ENCODE measurements around the gene PPRC1.

The PPRC1 gene

DNA sequence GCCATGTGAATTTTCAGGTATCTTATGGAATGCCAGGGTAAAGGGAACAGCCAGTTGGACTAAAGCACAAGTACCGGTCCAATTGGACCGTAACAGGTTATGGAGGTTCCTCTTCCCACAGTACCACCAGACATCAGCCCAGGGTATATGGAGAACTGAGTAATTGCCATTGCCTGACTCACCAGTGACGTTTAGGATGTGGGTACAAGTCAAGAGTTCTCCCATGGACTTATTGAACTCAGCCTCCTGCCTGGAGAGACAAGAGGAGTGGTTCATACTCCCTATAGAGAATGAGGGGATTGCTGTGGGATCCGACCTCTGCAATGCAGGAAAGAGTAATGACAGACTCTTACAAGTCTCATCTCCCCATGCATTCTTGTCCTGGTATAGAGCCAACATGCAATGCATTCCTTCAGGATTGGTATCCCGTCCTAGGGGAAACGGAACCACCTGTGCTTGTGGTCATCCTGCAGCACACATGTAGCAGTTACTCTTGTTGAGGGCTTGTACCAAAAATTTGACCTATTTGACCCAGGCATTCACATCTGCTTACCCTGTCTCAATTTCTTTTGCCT, 62.5 kb downstream of the PPRC1 start:
- DNase-seq (ENCODE audit: low read depth, low spot score) = no peak

- DNase-seq (ENCODE audit: low read depth, low spot score) = no peak
These were observed 64.1 kb downstream of the PPRC1 start for GRCh38 chr10:102196893-102197292.

GRCh38 chr10:102198027-102198426, 65.2 kb downstream of the PPRC1 start:
- DNase-seq (ENCODE audit: low read depth, low spot score) = no peak

Data from activated naive CD8-positive, alpha-beta T cell treated with anti-CD3 and anti-CD28 coated beads, Interleukin-2, amount 50 U/mL, for 16 hours (primary cell).